AG04450 (cell line): ENCODE measurements around the gene CERS6. TPM values are rescaled to one million over a fixed set of nuclear protein-coding genes. Genes with fewer than 3 reads are reported as not detected.

ENCODE experiments used
- CTCF ChIA-PET: fragments of 300-600, 350-600 bp; formaldehyde crosslinking; extraction: SDS; loops from one replicate; lab custom pipeline; 2022; ENCODE audit warnings: antibody characterized with exemption, inconsistent platforms; lab: Charles Lee
- POLR2A ChIA-PET: fragments of 350-600 bp; formaldehyde crosslinking; extraction: SDS; loops from one replicate; lab custom pipeline; 2021; ENCODE audit warnings: antibody characterized with exemption, inconsistent platforms; lab: Yijun Ruan, JAX
- DNase-seq: peaks from one replicate; pipeline ENCODE4 v3.0.0-alpha.2; 2011; ENCODE audit warnings: low read depth, low spot score
- H3K27ac ChIP-seq: one replicate; pipeline ENCODE4 v1.5.1; 2012; ENCODE audit warnings: low read depth, low read length, control low read depth
- H3K27me3 ChIP-seq: one replicate; pipeline ENCODE4 v1.6.0; 2012; ENCODE audit warnings: low read length; ENCODE audit not compliant: control insufficient read depth, insufficient read depth
- H3K4me3 ChIP-seq: 2 replicates; pipeline ENCODE4 v1.5.1; 2011; ENCODE audit warnings: mild to moderate bottlenecking, low read depth, low read length, control low read depth
- H3K9me3 ChIP-seq: 2 replicates; pipeline ENCODE4 v1.5.1; 2012; ENCODE audit warnings: low read length; ENCODE audit not compliant: control insufficient read depth, insufficient read depth
- CTCF ChIP-seq: IDR thresholded peaks from 2 replicates; pipeline ENCODE4 v1.5.1; 2011; ENCODE audit warnings: low read depth, low read length, control low read depth, inconsistent platforms
- polyA plus RNA-seq: library from polyadenylated mRNA; depleted of rRNA; stranded (reverse); fragments of >200 nt; gene quantifications from 2 replicates; pipeline ENCODE4 v1.2.3, GENCODE V29; 2011

CERS6 gene
- polyA plus RNA-seq, 1 experiment, result 6.2 TPM

DNA sequence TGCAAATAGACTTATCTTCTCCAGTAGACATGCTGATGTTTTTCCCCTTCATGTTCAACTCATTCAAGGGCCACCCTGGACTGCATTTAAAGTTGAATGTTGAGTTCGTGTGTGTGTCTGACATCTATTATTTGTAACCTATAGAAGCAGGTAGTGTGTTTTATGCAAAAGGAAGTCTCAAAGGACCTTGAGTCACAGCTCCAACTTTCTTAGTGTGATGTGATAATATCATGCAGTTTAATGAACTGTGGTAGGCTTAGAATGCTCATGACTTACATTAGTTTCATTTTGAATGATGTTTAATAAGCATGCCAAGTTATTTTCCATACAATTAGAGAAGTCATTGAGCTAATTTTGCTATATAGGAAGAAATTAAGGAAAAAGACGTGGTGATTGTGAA is 67.9 kb downstream of the CERS6 start:
- H3K27me3 ChIP-seq, result no peaks in the 10 kb centered on the region
- POLR2A ChIA-PET, result no interaction called here
- no peak overlapping the region for H3K27ac ChIP-seq
- no peaks in the 10 kb centered on the region for H3K9me3 ChIP-seq
- DNase-seq, result no peak
- TF ChIP-seq CTCF, result no peak
- CTCF ChIA-PET, result interaction anchor here (0.5 to 0.6 kb wide), 2 partner anchors 24 to 406 kb away, joined by 3 to 8 read pairs; no protein-coding TSS in a partner anchor
- no peak overlapping the region for H3K4me3 ChIP-seq

- POLR2A ChIA-PET, result no interaction called here
- TF ChIP-seq CTCF, result no peak
- no peak for DNase-seq
- H3K9me3 ChIP-seq, result no peaks in the 10 kb centered on the region
- no peak overlapping the region for H3K27ac ChIP-seq
- H3K4me3 ChIP-seq, result no peak overlapping the region
- no peaks in the 10 kb centered on the region for H3K27me3 ChIP-seq
- CTCF ChIA-PET, result no interaction called here
Observed at GRCh38 chr2:168525020-168525419, 68.9 kb downstream of the CERS6 start.

DNA sequence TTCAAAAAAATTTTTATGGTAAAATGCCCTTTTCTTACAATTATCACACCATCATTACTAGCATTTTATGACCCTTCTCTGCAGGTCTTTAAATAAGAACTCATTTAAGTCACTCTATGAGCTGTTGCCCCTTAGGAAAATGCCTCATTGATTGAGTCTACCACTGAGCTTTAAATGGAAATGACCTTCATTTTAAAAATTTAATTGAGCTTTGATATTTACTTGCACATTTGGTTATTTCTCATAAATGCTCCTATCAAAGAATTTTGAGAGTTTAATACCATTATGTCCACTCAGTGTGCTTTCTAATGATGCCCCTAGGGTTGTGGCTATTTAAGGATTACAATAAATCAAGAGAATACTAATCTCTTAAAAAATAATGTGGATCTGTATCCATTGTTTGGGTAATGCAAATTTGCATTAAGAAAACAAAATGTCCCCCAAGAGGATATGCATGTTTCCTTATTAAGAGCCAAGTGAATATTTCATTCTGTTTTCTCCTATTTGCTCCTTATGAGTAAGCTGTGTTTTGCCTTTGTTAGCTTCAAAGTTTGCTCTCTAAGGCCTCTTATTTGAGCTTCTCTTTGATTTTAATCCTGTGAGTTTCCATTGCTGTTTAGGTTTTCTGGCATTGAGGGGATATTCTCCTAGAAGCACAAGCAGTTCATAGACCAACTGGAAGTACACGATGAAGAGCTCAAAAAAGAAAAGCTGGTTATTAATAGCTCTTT is 69.8 kb downstream of the CERS6 start:
- ChIA-PET POLR2A (no interaction called here), CTCF (interaction anchor here (1.1 to 1.4 kb wide), 3 partner anchors 44 to 180 kb away, joined by 3 to 4 read pairs (median 4); no protein-coding TSS in a partner anchor)
- H3K27ac ChIP-seq, result no peak overlapping the region
- H3K9me3 ChIP-seq, result no peaks in the 10 kb centered on the region
- no peak for DNase-seq
- TF ChIP-seq CTCF, result no peak
- H3K4me3 ChIP-seq, result no peak overlapping the region
- no peaks in the 10 kb centered on the region for H3K27me3 ChIP-seq

DNA sequence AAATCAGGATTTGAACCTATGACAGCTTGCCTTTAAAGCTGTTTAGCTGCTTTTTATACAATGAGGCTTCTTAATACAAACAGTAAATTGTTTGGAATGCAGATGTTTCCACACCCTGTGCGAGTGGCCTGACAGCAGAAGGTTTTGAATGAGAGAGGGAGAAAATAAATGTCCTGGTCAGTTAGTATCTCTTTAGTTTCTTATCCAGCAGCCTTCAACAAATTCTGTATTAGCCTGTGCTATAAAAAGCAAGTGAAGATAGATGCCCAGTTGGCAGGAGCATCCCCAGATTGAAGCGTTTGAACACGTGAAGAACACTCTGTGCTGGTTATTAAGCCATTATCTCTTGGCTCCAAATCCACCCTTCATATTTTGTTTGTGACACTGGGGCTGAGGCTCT is 70.6 kb downstream of the CERS6 start:
- H3K27me3 ChIP-seq, result no peaks in the 10 kb centered on the region
- no peak for DNase-seq
- H3K4me3 ChIP-seq, result no peak overlapping the region
- ChIA-PET POLR2A (no interaction called here), CTCF (interaction anchor here (1.2 to 1.4 kb wide), 2 partner anchors 45 to 180 kb away, joined by 3 to 4 read pairs; no protein-coding TSS in a partner anchor)
- H3K27ac ChIP-seq, result no peak overlapping the region
- no peak for TF ChIP-seq CTCF
- no peaks in the 10 kb centered on the region for H3K9me3 ChIP-seq

DNA sequence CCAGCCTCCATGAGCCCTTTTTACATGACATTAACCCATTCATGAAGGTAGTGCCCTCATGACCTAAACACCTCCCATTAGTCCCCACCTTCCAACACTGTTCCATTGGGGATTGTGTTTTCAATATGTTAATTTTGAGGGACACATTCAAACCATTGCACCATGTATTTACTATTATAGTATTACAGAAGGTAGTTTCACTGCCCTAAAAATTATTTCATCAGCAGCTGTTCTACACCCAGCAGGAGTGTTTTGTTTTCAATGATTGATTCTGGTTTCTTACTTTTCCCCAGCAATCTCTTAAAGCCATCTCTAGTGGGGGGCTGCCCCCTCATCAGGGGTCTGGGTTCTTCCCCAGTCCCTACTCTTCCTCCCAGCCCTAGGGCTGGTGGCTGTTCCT is 71.9 kb downstream of the CERS6 start:
- no peaks in the 10 kb centered on the region for H3K9me3 ChIP-seq
- TF ChIP-seq CTCF, result no peak
- ChIA-PET POLR2A (no interaction called here), CTCF (no interaction called here)
- DNase-seq, result no peak
- no peak overlapping the region for H3K4me3 ChIP-seq
- H3K27ac ChIP-seq, result no peak overlapping the region
- no peaks in the 10 kb centered on the region for H3K27me3 ChIP-seq
